GM21786 (cell line): Measurements from ENCODE around the gene RIC8B.

ENCODE experiments used
- ATAC-seq: cut with Tn5 transposase; IDR thresholded peaks from one replicate; pipeline ENCODE4 v1.9.1; 2021; ENCODE audit not compliant: unreplicated experiment

The RIC8B gene

GRCh38 chr12:106801167-106801708 is 26.8 kb downstream of the RIC8B start:
- ATAC-seq, result no peak

GRCh38 chr12:106801830-106802533 is 27.5 kb downstream of the RIC8B start:
- no peak for ATAC-seq

- no peak for ATAC-seq
These were observed 30.2 kb downstream of the RIC8B start for GRCh38 chr12:106804668-106805067.

DNA sequence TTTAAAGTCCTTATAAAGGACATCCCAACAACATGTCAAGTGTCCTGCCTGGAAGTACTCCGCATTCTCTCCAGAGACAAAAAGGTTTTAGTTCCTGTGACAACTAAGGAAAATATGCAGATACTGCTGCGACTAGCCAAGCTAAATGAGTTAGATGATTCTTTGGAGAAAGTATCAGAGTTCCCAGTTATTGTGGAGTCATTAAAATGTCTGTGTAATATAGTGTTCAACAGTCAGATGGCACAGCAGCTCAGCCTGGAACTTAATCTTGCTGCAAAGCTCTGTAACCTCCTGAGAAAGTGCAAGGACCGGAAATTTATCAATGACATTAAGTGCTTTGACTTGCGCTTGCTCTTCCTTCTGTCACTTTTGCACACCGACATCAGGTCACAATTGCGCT is 40.2 kb downstream of the RIC8B start:
- no peak for ATAC-seq

DNA sequence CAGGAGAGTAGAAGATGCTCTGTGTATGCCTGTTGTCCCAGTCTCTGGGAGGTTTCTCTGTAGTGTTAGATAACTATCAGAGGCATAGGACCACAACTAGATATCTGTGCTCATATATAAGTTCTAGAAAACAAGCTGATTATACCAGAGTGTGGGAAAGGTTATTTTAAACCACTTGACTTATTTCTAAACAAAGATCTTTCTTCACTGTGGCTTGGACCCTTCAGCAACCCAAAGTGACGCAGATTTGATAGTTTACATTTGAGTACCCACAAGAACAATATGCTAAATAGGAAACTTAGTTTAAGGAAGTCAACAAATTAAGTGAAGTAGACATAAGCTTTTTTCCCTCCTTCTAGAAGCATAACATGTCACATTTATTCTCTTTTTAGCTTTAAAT is 41.3 kb downstream of the RIC8B start:
- no peak for ATAC-seq

DNA sequence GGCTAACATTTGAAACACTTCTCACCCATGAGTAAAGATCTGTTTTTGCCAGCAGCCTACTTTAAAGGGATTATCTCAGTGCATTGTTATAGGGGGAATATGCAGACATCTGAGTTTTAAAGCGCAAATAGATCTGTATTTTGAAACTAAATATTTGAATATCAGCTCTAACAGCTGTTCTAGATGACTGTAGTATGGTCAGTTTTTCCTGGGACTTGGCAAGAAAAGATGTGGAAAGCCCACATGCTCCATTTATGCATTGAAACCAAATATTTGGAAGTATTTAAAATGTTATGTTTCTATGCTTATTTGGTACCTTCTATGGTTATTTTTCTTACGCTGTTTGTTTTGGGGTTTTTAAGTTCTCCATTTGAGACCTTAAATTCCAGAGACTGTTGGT is 41.7 kb downstream of the RIC8B start:
- ATAC-seq, result no peak

- ATAC-seq, result no peak
These were observed 45.5 kb downstream of the RIC8B start for GRCh38 chr12:106819991-106820390.

GRCh38 chr12:106831699-106832098 is 57.2 kb downstream of the RIC8B start:
- no peak for ATAC-seq

- no peak for ATAC-seq
These were observed 63.3 kb downstream of the RIC8B start for GRCh38 chr12:106837782-106838181.

GRCh38 chr12:106839333-106839732 is 64.9 kb downstream of the RIC8B start:
- ATAC-seq, result no peak

- no peak for ATAC-seq
These were observed 65.8 kb downstream of the RIC8B start for GRCh38 chr12:106840243-106840642.

GRCh38 chr12:106841510-106842302 is 67.2 kb downstream of the RIC8B start:
- no peak for ATAC-seq

DNA sequence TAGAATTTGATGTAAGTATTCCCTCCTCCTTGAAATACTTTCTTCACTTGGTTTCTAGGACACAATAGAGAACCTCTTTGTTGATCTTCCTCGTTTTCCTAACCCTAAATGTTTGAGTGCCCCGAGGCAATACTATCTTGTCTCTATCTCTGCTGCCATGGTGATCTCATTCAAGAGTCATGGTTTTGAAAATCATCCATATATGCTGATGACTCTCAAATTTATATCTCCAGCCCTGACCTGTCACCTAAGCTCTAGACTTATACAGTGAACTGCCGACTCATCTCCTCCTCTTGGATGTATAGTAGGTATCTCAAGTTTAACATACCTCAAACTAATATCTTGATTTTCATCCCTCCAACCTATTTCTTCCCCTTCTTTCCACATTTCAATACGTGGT is 71.4 kb downstream of the RIC8B start:
- ATAC-seq, result no peak

DNA sequence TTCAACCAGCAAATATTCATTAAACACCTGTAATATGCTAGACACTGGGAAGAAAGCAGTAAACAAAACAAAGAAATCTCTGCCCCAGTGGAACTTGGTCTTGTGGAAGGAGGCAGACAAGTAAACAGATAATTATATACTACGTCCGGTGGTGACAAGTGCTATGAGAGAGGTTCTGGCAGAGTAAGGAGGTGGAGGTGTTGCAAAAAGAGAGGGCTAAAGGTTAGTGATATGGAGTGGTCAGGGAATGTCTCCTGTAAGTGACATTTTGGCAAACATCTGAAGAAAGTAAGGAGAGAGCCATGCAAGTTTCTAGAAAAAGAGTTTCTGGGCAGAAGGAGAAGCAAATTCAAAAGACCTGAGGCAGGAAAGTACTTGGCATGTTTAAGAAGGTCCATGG is 73.4 kb downstream of the RIC8B start:
- no peak for ATAC-seq

- ATAC-seq, result no peak
These were observed 76.8 kb downstream of the RIC8B start for GRCh38 chr12:106851306-106851705.

- ATAC-seq, result no peak
These were observed 80.2 kb downstream of the RIC8B start for GRCh38 chr12:106854723-106855122.

GRCh38 chr12:106855221-106855758 is 80.8 kb downstream of the RIC8B start:
- no peak for ATAC-seq

- no peak for ATAC-seq
These were observed 87.8 kb downstream of the RIC8B start for GRCh38 chr12:106861984-106862916.

DNA sequence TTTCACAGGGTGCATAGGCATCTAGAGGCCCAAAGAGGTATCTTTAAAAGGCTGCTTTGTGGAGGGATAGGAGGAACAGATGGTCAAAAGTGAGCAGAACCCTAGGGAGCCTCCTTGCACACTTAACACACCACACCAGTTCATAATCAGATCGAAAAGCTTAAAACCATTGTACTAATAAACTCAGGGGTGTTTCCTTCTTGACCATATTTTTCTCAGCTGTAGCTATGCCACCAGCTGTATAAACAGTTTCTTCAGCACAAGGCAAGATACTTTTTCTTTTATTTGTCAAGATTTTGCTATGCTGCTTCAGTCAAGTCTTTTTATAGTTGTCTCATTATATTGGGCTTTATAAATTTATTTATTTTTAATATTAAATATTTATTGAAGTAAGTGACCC is 88.7 kb downstream of the RIC8B start:
- no peak for ATAC-seq

DNA sequence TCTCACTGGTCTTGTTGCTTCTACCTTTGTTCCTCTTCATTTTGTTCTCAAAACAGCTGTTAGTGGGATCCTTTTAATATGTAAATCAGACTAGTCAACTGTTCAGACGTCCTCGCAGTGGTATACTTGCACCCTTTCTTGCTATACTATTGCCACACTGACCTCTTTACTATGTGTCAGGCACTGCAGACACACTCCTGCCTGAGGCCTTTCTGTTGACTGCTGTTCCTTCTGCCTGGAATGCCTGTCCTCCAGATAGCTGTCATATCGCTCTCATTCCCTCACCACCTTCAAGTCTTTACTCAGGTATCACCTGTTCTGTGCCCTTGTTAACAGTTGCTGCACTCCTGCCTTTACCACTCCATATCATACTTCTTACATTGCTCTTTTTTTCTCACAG is 91.2 kb downstream of the RIC8B start:
- no peak for ATAC-seq
